ENCODE data around the gene LPCAT3.

LPCAT3 gene

GRCh38 chr12:6963016-6963731 lies 55.1 kb downstream of the LPCAT3 start:
- peak; percentile 7 for DNase-seq

DNA sequence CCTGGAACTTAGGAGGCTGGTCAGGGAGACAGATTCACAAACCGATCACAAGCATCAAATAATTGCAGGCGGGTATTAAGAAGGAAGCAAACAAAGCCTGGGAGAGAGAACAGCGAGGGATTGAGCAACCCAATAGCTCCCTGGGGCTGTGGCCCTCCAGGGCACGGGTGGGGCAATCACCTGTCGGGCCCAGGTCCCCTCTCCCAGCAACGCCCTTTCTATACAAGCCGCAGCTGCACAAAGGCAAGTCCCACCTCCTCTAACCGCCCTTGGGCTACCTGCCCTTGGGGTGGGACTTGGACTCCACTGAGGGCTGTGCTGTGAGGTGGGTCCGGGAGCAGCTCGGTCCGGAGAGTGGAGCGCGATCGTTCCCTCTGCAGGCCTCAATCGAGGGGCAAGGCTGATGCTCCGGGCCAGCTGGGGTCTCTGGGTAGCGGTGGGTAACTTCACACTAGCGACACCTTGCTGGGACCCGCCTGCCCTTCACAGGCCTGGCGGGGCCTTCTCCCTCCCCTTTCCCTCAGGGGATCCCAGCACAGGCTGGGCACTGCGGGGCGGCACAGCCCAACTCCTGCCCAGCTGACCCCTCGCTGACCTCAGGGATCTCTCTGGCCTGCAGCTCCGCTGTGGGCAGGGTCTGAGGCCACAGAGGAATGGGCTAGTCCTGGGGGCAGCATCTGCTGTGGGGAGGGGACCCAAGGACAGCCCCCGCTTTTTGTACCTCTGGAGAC lies 55.8 kb downstream of the LPCAT3 start:
- peak; percentile 15 for DNase-seq

GRCh38 chr12:6961695-6962284 lies 56.5 kb downstream of the LPCAT3 start:
- peak; percentile 95 for DNase-seq

- peak; percentile 94 for DNase-seq
These were observed 57.0 kb downstream of the LPCAT3 start for GRCh38 chr12:6961278-6961694.

GRCh38 chr12:6960593-6961277 lies 57.5 kb downstream of the LPCAT3 start:
- DNase-seq = peak; percentile 76

DNA sequence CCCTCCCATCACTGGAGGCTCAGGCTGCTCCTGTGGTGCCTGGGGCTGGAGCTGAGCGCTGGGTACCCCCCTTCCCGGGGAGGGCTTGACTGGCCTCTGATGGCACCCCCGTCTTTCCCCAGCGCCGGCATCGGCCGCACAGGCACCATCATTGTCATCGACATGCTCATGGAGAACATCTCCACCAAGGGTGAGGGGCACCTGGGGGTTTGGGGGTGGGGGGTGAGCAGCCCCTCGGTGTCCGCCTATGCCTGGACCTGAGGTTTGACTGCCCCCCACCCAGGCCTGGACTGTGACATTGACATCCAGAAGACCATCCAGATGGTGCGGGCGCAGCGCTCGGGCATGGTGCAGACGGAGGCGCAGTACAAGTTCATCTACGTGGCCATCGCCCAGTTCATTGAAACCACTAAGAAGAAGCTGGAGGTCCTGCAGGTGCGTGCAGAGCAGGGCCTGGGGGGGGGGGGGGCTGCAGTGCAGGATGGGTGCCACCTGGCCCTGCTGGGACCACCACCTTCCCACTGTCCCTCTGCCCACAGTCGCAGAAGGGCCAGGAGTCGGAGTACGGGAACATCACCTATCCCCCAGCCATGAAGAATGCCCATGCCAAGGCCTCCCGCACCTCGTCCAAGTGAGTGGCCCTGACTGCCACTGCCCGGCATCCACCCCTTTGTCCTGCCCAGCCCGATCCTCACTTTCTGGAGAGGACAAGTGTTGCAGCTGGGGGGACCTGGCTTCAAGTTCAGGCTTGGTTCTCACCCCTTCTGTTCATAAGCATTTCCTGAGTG lies 58.3 kb downstream of the LPCAT3 start:
- no peak for DNase-seq

GRCh38 chr12:6959058-6959804 lies 59.0 kb downstream of the LPCAT3 start:
- peak; percentile 73 for DNase-seq

DNA sequence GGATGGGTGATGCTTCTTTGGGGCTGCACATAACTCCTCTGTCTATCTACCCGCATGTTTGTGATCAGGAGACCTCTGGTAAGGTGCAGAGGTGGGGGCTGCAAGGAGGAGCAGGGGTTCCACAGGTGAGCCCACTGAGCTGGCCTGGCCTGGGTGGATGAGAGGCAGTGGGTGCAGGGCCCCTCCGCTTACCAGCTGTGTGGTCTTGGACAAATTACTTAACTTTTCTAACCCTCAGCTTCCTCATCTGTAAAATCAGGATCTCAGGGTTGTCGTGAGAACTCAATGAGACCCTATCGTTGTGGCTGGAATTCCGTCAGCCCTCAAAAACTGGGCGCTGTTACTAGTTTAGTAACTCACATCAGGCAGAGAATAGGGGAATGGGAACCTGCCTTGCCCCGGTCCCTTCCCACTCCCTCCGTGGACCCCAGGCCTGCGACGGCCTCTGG lies 59.6 kb downstream of the LPCAT3 start:
- no peak for DNase-seq

GRCh38 chr12:6957741-6958608 lies 60.3 kb downstream of the LPCAT3 start:
- DNase-seq = no peak

DNA sequence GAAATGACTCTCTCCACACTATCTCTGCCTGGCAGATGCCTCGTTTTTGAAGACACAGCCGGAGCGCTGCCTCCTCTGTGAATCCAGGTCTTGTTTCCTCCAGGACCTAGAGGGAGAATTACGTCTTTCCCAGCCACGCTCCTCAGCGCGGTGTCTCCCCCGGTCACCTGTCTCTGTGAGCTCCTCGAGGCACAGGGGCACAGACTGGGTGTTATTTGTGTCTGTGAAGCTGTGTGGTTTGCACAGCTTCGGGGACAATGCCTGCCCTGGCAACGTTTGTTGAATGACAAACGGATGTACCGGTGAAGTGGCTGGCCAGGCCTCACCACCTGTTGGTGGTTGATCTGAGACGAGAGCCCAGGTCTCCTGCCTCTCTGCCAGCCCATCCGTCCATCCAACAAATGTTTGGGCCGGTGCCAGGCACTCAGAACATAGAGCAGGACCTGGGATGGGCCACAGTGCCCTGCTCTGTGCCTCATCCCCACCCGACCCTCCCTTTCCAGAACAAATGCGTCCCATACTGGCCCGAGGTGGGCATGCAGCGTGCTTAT lies 61.0 kb downstream of the LPCAT3 start:
- DNase-seq = no peak

DNA sequence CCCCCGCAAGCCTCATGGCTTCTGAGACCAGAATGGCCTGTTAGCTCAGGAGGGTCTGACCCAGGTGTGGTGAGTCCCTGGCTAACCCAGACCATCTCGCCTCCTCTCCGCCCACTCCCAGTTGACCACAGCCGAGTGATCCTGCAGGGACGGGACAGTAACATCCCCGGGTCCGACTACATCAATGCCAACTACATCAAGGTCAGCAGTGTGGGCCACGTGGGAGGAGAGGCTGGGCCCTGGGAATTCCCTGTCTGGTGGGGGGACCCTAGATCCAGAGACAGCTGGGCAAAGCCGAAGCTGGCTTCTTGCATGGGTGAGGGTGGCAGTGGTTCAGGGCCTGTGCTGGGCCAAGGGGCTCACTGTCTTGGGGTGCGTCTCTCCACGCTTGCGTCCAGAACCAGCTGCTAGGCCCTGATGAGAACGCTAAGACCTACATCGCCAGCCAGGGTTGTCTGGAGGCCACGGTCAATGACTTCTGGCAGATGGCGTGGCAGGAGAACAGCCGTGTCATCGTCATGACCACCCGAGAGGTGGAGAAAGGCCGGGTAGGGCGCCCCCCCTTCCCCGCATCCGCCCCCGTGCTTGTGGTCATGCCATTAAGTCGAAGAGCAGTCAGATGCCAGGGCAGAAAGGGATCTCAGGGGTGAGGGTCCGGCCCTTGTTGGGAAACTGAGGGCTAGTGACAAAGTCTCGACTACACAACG lies 62.1 kb downstream of the LPCAT3 start:
- DNase-seq = peak; percentile 62

DNA sequence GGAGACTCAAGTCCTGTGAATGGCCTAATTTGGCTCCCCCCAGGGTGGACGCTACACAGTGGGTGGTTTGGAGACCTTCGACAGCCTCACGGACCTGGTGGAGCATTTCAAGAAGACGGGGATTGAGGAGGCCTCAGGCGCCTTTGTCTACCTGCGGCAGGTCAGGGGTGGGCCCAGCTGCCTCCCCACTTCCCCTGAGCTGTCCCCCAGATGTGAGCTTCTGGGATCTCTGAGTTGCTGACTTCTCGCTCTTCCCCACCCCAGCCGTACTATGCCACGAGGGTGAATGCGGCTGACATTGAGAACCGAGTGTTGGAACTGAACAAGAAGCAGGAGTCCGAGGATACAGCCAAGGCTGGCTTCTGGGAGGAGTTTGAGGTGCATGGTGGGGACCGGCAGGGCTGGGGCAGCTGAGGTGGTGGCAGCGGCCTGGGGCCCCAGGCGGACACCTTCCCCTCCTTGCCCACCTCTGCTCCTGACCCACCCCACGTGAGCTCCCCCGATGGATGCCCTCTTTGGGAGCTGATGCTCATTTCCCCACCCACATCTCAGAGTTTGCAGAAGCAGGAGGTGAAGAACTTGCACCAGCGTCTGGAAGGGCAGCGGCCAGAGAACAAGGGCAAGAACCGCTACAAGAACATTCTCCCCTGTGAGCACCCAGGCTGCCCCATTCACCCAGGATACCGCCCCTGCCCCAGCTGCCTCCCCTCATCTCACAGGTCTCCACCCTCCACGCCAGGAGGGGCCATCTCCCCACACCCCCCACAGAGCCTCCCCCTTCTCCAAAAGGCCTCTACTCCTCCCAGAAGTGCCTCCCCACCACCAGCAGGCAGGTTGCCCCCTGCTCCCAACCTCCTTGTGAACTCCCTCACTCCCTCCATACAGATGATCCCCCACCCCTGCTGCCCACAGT lies 62.9 kb downstream of the LPCAT3 start:
- no peak for DNase-seq

GRCh38 chr12:6954316-6955107 lies 63.8 kb downstream of the LPCAT3 start:
- DNase-seq = no peak

- peak; percentile 93 for DNase-seq
These were observed 64.6 kb downstream of the LPCAT3 start for GRCh38 chr12:6953442-6954315.

DNA sequence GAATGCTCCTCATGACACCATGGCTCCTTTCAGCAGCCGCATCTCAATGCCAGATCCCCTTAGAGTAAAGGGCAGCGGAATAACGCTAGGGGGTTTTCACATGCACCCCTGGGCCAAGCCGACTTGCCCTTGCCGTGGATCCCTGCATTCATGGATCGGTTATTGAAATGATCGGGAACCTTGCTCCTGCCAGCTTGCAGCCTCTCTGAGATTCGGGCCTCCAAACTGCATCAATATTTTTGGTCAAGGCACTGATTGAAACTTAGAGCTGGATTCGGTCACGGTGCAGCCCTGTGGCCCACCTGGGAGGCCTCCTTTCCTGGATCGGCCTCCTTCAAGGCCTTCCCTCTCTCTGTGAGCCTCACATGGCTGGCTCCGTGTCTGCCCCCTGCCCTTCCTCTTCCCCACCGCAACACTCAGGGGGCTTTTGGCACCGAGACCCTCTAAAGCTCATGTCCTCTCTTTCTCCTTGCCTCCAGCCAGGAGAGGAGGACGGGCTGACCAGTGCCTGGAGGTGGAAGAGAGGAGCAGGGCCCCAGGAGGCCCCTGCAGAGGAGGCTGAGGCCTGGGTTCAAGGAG lies 65.3 kb downstream of the LPCAT3 start:
- peak; percentile 49 for DNase-seq

All from hematopoietic multipotent progenitor cell treated with erythropoietin and hydrocortisone succinate and interleukin-3 and kit ligand, for 6 days (in vitro differentiated cells).